ENCODE results near the gene DNAJC13. TPM values are rescaled to one million over a fixed set of nuclear protein-coding genes. Genes with fewer than 3 reads are reported as not detected.
"Not testable (repeated sequence)": the region's sequence is repeated elsewhere in the genome, so short reads cannot be mapped to it uniquely, and the experiment has no call there.

The DNAJC13 gene
- total RNA-seq, 1 donor from 2014 or later, result 34.0 TPM

- H3K36me3 Mint-ChIP-seq (ENCODE audit: low read depth), result no peaks in the 10 kb centered on the region
- H3K27me3 Mint-ChIP-seq, result peaks cover 18% of the 10 kb centered on the region
- no peak overlapping the region for H3K27ac Mint-ChIP-seq
- no peak overlapping the region for H3K4me3 Mint-ChIP-seq
- no peaks in the 10 kb centered on the region for H3K4me1 Mint-ChIP-seq
- no peaks in the 10 kb centered on the region for H3K9me3 Mint-ChIP-seq
- intact Hi-C loops (cut with micrococcal nuclease), result loop anchor here (10.0 kb wide), 1 partner anchor 140 kb away; no protein-coding TSS in a partner anchor
- DNase-seq, result no peak
These were observed 23.0 kb upstream of the DNAJC13 start for GRCh38 chr3:132394320-132394719.

DNA sequence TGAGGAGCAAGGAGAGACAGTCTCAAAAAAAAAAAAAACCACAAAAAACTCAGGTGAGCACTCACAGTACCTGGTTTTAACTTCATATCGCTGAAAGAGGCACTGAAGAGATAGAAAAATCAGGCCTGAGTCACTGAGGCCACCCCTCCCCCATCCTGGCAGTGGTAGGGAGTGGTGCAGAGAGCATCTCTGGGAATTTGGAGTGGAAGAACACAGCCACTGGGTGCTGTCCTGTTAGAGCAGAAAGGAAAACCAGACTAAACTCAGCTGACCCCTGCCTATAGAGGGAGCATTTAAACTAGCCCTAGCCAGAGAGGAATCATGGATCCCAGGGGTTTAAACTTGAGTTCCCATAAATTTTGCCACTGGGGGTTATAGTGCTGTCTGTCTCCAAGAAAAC lies 22.2 kb upstream of the DNAJC13 start:
- no peaks in the 10 kb centered on the region for H3K4me1 Mint-ChIP-seq
- DNase-seq, result no peak
- H3K27ac Mint-ChIP-seq, result no peak overlapping the region
- H3K36me3 Mint-ChIP-seq (ENCODE audit: low read depth), result no peaks in the 10 kb centered on the region
- no peak overlapping the region for H3K4me3 Mint-ChIP-seq
- no peaks in the 10 kb centered on the region for H3K9me3 Mint-ChIP-seq
- intact Hi-C loops (cut with micrococcal nuclease), result loop anchor here (5.0 to 10.0 kb wide), 2 partner anchors 140 to 603 kb away; no protein-coding TSS in a partner anchor
- H3K27me3 Mint-ChIP-seq, result peaks cover 16% of the 10 kb centered on the region

DNA sequence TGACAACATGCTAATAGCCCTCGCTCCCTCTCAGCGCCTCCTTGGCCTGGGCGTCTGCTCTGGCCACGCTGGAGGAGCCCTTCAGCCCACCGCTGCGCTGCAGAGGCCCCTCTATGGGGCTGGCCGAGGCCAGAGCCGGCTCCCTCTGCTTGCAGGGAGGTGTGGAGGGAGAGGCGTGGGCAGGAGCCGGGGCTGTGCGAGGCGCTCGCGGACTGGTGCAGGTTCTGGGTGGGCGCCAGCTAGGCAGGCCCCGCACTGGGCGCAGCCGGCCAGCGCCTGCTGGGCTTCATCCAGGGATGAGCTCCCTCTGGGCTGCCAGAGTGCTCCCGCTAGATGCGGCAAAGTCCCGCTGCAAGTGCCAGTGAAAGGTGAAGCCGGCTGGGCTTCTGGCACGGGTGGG lies 21.0 kb upstream of the DNAJC13 start:
- no peak overlapping the region for H3K27ac Mint-ChIP-seq
- H3K36me3 Mint-ChIP-seq (ENCODE audit: low read depth), result no peaks in the 10 kb centered on the region
- no peaks in the 10 kb centered on the region for H3K4me1 Mint-ChIP-seq
- H3K9me3 Mint-ChIP-seq, result no peaks in the 10 kb centered on the region
- no peak overlapping the region for H3K4me3 Mint-ChIP-seq
- DNase-seq, result no peak
- peaks cover 16% of the 10 kb centered on the region for H3K27me3 Mint-ChIP-seq
- intact Hi-C loops (cut with micrococcal nuclease), result loop anchor here (5.0 to 10.0 kb wide), 2 partner anchors 141 to 604 kb away; no protein-coding TSS in a partner anchor

DNA sequence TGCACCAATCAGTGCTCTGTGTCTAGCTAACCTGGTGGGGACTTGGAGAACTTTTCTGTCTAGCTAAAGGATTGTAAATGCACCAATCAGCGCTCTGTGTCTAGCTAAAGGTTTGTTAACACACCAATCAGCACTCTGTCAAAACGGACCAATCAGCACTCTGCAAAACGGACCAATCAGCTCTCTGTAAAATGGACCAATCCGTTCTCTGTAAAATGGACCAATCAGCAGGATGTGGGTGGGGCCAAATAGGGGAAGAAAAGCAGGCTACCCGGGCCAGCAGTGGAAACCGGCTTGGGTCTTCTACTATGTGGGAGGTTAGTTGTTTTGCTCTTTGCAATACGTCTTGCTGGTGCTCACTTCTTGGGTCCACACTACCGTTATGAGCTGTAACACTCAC lies 20.5 kb upstream of the DNAJC13 start:
- not testable (repeated sequence) for DNase-seq; H3K9me3 Mint-ChIP-seq; H3K27ac Mint-ChIP-seq; H3K36me3 Mint-ChIP-seq (ENCODE audit: low read depth); H3K4me1 Mint-ChIP-seq; H3K4me3 Mint-ChIP-seq
- H3K27me3 Mint-ChIP-seq, result peaks cover 16% of the 10 kb centered on the region
- intact Hi-C loops (cut with micrococcal nuclease), result loop anchor here (5.0 to 10.0 kb wide), 2 partner anchors 142 to 604 kb away; no protein-coding TSS in a partner anchor

- Mint-ChIP-seq H3K27ac (no peak overlapping the region), H3K36me3 (ENCODE audit: low read depth) (no peaks in the 10 kb centered on the region), H3K4me1 (no peaks in the 10 kb centered on the region), H3K4me3 (no peak overlapping the region), H3K27me3 (peaks cover 20% of the 10 kb centered on the region), H3K9me3 (no peaks in the 10 kb centered on the region)
- intact Hi-C loops (cut with micrococcal nuclease), result loop anchor here (1.0 to 10.0 kb wide), 3 partner anchors 47 to 607 kb away; no protein-coding TSS in a partner anchor
- peak; percentile 75 for DNase-seq
These were observed 18.0 kb upstream of the DNAJC13 start for GRCh38 chr3:132399054-132399929.

DNA sequence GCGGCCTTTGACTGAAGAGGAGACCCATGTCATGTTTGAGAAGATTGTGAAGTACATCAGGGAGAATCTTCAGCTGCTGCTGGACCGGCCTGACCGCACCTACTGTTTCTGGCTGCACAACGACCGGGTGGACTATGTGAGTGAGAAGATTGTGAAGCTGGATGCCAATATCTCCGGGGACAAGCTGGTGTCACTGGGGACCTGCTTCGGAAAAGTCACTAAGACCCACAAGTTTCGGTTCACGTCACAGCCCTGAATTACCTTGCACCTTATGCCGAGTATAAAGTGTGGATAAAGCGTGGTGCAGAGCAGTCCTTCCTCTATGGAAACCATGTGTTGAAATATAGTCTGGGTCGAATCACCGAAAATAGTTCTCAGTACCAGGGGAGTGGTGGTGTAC lies 16.0 kb upstream of the DNAJC13 start:
- DNase-seq, result no peak
- no peaks in the 10 kb centered on the region for H3K4me1 Mint-ChIP-seq
- H3K36me3 Mint-ChIP-seq (ENCODE audit: low read depth), result no peaks in the 10 kb centered on the region
- H3K9me3 Mint-ChIP-seq, result no peaks in the 10 kb centered on the region
- H3K27me3 Mint-ChIP-seq, result peaks cover 21% of the 10 kb centered on the region
- no peak overlapping the region for H3K4me3 Mint-ChIP-seq
- intact Hi-C loops (cut with micrococcal nuclease), result no loop called here
- H3K27ac Mint-ChIP-seq, result no peak overlapping the region

GRCh38 chr3:132404276-132404675 lies 13.0 kb upstream of the DNAJC13 start:
- no peaks in the 10 kb centered on the region for H3K4me1 Mint-ChIP-seq
- H3K27ac Mint-ChIP-seq, result no peak overlapping the region
- peaks cover 30% of the 10 kb centered on the region for H3K27me3 Mint-ChIP-seq
- H3K4me3 Mint-ChIP-seq, result no peak overlapping the region
- no peaks in the 10 kb centered on the region for H3K36me3 Mint-ChIP-seq (ENCODE audit: low read depth)
- no peaks in the 10 kb centered on the region for H3K9me3 Mint-ChIP-seq
- intact Hi-C loops (cut with micrococcal nuclease), result no loop called here
- DNase-seq, result no peak

GRCh38 chr3:132405188-132405587 lies 12.1 kb upstream of the DNAJC13 start:
- intact Hi-C loops (cut with micrococcal nuclease), result no loop called here
- Mint-ChIP-seq H3K27ac (no peak overlapping the region), H3K4me1 (no peaks in the 10 kb centered on the region), H3K27me3 (peaks cover 33% of the 10 kb centered on the region), H3K4me3 (no peak overlapping the region), H3K9me3 (no peaks in the 10 kb centered on the region), H3K36me3 (ENCODE audit: low read depth) (no peaks in the 10 kb centered on the region)
- DNase-seq, result no peak

GRCh38 chr3:132405609-132406299 lies 11.5 kb upstream of the DNAJC13 start:
- no peaks in the 10 kb centered on the region for H3K9me3 Mint-ChIP-seq
- no peak overlapping the region for H3K27ac Mint-ChIP-seq
- no peaks in the 10 kb centered on the region for H3K36me3 Mint-ChIP-seq (ENCODE audit: low read depth)
- intact Hi-C loops (cut with micrococcal nuclease), result no loop called here
- peaks cover 35% of the 10 kb centered on the region for H3K27me3 Mint-ChIP-seq
- H3K4me3 Mint-ChIP-seq, result no peak overlapping the region
- no peaks in the 10 kb centered on the region for H3K4me1 Mint-ChIP-seq
- DNase-seq, result no peak

GRCh38 chr3:132406587-132406986 lies 10.7 kb upstream of the DNAJC13 start:
- H3K36me3 Mint-ChIP-seq (ENCODE audit: low read depth), result no peaks in the 10 kb centered on the region
- H3K4me3 Mint-ChIP-seq, result no peak overlapping the region
- DNase-seq, result no peak
- no peaks in the 10 kb centered on the region for H3K4me1 Mint-ChIP-seq
- H3K9me3 Mint-ChIP-seq, result no peaks in the 10 kb centered on the region
- H3K27me3 Mint-ChIP-seq, result peaks cover 40% of the 10 kb centered on the region
- no peak overlapping the region for H3K27ac Mint-ChIP-seq
- intact Hi-C loops (cut with micrococcal nuclease), result no loop called here

- Mint-ChIP-seq H3K9me3 (no peaks in the 10 kb centered on the region), H3K27ac (no peak overlapping the region), H3K4me1 (no peaks in the 10 kb centered on the region), H3K27me3 (peaks cover 42% of the 10 kb centered on the region), H3K36me3 (ENCODE audit: low read depth) (no peaks in the 10 kb centered on the region), H3K4me3 (no peak overlapping the region)
- DNase-seq, result no peak
- intact Hi-C loops (cut with micrococcal nuclease), result no loop called here
These were observed 10.3 kb upstream of the DNAJC13 start for GRCh38 chr3:132407025-132407424.

- H3K4me1 Mint-ChIP-seq, result peaks cover 14% of the 10 kb centered on the region
- DNase-seq, result no peak
- H3K36me3 Mint-ChIP-seq (ENCODE audit: low read depth), result no peaks in the 10 kb centered on the region
- H3K27me3 Mint-ChIP-seq, result peaks cover 13% of the 10 kb centered on the region
- no peak overlapping the region for H3K27ac Mint-ChIP-seq
- no peak overlapping the region for H3K4me3 Mint-ChIP-seq
- intact Hi-C loops (cut with micrococcal nuclease), result loop anchor here (5.0 kb wide), 2 partner anchors 127 to 1392 kb away; partner anchors contain the start of gene SRPRB
- H3K9me3 Mint-ChIP-seq, result no peaks in the 10 kb centered on the region
These were observed 2.5 kb upstream of the DNAJC13 start for GRCh38 chr3:132414841-132415240.

GRCh38 chr3:132416161-132416560 lies 1.1 kb upstream of the DNAJC13 start:
- H3K27me3 Mint-ChIP-seq, result peaks cover 7% of the 10 kb centered on the region
- intact Hi-C loops (cut with micrococcal nuclease), result loop anchor here (2.0 to 5.0 kb wide), 4 partner anchors 126 to 1391 kb away; partner anchors contain the start of genes CDV3 and SRPRB
- peak overlapping the region; percentile 98 for H3K4me3 Mint-ChIP-seq
- DNase-seq, result no peak
- H3K36me3 Mint-ChIP-seq (ENCODE audit: low read depth), result peaks cover 11% of the 10 kb centered on the region
- H3K4me1 Mint-ChIP-seq, result peaks cover 25% of the 10 kb centered on the region
- H3K9me3 Mint-ChIP-seq, result no peaks in the 10 kb centered on the region
- peak overlapping the region; percentile 15 for H3K27ac Mint-ChIP-seq

All from activated CD4-positive, alpha-beta T cell treated with anti-CD3 and anti-CD28 coated beads, Interleukin-2, amount 10 ng/mL, durations not matched to agents 24 days and 14 days (primary cell).